Measurements from ENCODE around the gene ATR.

GRCh38 chr3:142523921-142524566 lies 54.5 kb downstream of the ATR start:
- TF ChIP-seq POLR2A (IDR thresholded peaks at IDR 0.05; ENCODE audit: borderline replicate concordance, extremely low read depth, insufficient read depth, insufficient read length) (no peak), EZH2 (IDR thresholded peaks at IDR 0.05) (no peak), POLR2AphosphoS5 (IDR thresholded peaks at IDR 0.05; ENCODE audit: low read depth, low read length) (no peak), SRF (IDR thresholded peaks at IDR 0.05; ENCODE audit: low read depth) (no peak), RAD21 (IDR thresholded peaks at IDR 0.05; ENCODE audit: low read depth) (no peak), SIN3A (IDR thresholded peaks at IDR 0.05; ENCODE audit: low read depth) (no peak), MAX (IDR thresholded peaks at IDR 0.05) (no peak), ZFX (IDR thresholded peaks at IDR 0.05) (no peak), CEBPB (IDR thresholded peaks at IDR 0.05; ENCODE audit: low read depth) (no peak), JUND (IDR thresholded peaks at IDR 0.05) (no peak)
- TF ChIP-seq, protein P1, sequence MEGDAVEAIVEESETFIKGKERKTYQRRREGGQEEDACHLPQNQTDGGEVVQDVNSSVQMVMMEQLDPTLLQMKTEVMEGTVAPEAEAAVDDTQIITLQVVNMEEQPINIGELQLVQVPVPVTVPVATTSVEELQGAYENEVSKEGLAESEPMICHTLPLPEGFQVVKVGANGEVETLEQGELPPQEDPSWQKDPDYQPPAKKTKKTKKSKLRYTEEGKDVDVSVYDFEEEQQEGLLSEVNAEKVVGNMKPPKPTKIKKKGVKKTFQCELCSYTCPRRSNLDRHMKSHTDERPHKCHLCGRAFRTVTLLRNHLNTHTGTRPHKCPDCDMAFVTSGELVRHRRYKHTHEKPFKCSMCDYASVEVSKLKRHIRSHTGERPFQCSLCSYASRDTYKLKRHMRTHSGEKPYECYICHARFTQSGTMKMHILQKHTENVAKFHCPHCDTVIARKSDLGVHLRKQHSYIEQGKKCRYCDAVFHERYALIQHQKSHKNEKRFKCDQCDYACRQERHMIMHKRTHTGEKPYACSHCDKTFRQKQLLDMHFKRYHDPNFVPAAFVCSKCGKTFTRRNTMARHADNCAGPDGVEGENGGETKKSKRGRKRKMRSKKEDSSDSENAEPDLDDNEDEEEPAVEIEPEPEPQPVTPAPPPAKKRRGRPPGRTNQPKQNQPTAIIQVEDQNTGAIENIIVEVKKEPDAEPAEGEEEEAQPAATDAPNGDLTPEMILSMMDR (IDR thresholded peaks at IDR 0.05 in 2 of 3, conservative IDR thresholded peaks at IDR 0.05 in 1 of 3; ENCODE audit: borderline replicate concordance in 1 of 3, insufficient read depth in 1 of 3, low read depth in 2 of 3, low read length in 2 of 3), result no peak
- TF ChIP-seq, protein P2, sequence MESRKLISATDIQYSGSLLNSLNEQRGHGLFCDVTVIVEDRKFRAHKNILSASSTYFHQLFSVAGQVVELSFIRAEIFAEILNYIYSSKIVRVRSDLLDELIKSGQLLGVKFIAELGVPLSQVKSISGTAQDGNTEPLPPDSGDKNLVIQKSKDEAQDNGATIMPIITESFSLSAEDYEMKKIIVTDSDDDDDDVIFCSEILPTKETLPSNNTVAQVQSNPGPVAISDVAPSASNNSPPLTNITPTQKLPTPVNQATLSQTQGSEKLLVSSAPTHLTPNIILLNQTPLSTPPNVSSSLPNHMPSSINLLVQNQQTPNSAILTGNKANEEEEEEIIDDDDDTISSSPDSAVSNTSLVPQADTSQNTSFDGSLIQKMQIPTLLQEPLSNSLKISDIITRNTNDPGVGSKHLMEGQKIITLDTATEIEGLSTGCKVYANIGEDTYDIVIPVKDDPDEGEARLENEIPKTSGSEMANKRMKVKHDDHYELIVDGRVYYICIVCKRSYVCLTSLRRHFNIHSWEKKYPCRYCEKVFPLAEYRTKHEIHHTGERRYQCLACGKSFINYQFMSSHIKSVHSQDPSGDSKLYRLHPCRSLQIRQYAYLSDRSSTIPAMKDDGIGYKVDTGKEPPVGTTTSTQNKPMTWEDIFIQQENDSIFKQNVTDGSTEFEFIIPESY (IDR thresholded peaks at IDR 0.05; ENCODE audit: extremely low read depth, insufficient replicate concordance, low read length), result no peak
- TF ChIP-seq, protein P3, sequence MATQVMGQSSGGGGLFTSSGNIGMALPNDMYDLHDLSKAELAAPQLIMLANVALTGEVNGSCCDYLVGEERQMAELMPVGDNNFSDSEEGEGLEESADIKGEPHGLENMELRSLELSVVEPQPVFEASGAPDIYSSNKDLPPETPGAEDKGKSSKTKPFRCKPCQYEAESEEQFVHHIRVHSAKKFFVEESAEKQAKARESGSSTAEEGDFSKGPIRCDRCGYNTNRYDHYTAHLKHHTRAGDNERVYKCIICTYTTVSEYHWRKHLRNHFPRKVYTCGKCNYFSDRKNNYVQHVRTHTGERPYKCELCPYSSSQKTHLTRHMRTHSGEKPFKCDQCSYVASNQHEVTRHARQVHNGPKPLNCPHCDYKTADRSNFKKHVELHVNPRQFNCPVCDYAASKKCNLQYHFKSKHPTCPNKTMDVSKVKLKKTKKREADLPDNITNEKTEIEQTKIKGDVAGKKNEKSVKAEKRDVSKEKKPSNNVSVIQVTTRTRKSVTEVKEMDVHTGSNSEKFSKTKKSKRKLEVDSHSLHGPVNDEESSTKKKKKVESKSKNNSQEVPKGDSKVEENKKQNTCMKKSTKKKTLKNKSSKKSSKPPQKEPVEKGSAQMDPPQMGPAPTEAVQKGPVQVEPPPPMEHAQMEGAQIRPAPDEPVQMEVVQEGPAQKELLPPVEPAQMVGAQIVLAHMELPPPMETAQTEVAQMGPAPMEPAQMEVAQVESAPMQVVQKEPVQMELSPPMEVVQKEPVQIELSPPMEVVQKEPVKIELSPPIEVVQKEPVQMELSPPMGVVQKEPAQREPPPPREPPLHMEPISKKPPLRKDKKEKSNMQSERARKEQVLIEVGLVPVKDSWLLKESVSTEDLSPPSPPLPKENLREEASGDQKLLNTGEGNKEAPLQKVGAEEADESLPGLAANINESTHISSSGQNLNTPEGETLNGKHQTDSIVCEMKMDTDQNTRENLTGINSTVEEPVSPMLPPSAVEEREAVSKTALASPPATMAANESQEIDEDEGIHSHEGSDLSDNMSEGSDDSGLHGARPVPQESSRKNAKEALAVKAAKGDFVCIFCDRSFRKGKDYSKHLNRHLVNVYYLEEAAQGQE (IDR thresholded peaks at IDR 0.05; ENCODE audit: low read depth), result no peak

Measured in HCT116 (cell line).